Transverse colon (tissue), 4 donors: ENCODE results near the gene ATP9A. TPM values are rescaled to one million over a fixed set of nuclear protein-coding genes. Genes with fewer than 3 reads are reported as not detected.

Experiments used
- DNase-seq: peaks from one replicate; pipeline ENCODE4 v3.0.0-alpha.2; 2019
- H3K27ac ChIP-seq, 4 donors: fragments of 200-600 bp; sonication (generic); 2 replicates each; pipeline ENCODE4 v1.5.1; 2016 to 2018; ENCODE audit warnings: inconsistent platforms in 4 of 4
- H3K27me3 ChIP-seq: fragments of 200-600 bp; sonication (generic); 2 replicates; pipeline ENCODE4 v1.5.1; 2017; ENCODE audit warnings: inconsistent platforms
- H3K36me3 ChIP-seq, 4 donors: fragments of 200-600 bp; sonication (generic); 2 replicates each; pipeline ENCODE4 v1.5.1; 2017 to 2019; ENCODE audit warnings: inconsistent platforms in 4 of 4
- H3K4me1 ChIP-seq, 4 donors: fragments of 200-600 bp; sonication (generic); 2 replicates each; pipeline ENCODE4 v1.5.1; 2017 to 2020; ENCODE audit warnings: inconsistent platforms in 4 of 4
- H3K4me3 ChIP-seq, 4 donors: fragments of 200-600 bp; sonication (generic); 1 replicate in 1 of 4; 2 replicates in 3 of 4; pipeline versions ENCODE4 v1.5.1 to v1.6.1; 2017 to 2019; ENCODE audit warnings: inconsistent platforms in 4 of 4
- H3K9me3 ChIP-seq, 2 donors: fragments of 200-600 bp; sonication (generic); 2 replicates each; pipeline ENCODE4 v1.5.1; 2017 to 2019; ENCODE audit warnings: inconsistent platforms in 2 of 2
- CTCF ChIP-seq, 5 experiments: fragments of 200-600 bp in 3 of 5; fragments of 450-650 bp in 2 of 5; sonication (generic) in 3 of 5; IDR thresholded peaks; 1 replicate in 2 of 5; 2 replicates in 3 of 5; pipeline ENCODE4 v1.5.1; 2016 to 2017; ENCODE audit warnings: antibody characterized with exemption in 5 of 5, inconsistent platforms in 3 of 5, mild to moderate bottlenecking in 2 of 5, moderate library complexity in 1 of 5
- EP300 ChIP-seq: sonication (generic); formaldehyde crosslinking; IDR thresholded peaks from one replicate; pipeline ENCODE4 v1.6.1; 2017; ENCODE audit warnings: antibody characterized with exemption, low read depth
- POLR2A ChIP-seq: fragments of 450-650 bp; IDR thresholded peaks from one replicate; pipeline ENCODE4 v1.6.1; 2016; ENCODE audit warnings: antibody characterized with exemption, mild to moderate bottlenecking, moderate library complexity
- POLR2AphosphoS5 ChIP-seq, 3 donors: sonication (generic); formaldehyde crosslinking; IDR thresholded peaks; one replicate each; pipeline ENCODE4 v1.6.1; 2016; ENCODE audit warnings: antibody characterized with exemption in 3 of 3
- WGBS, 2 donors: methylation state at CpG; one replicate each; pipeline ENCODE4 v1.1.5; 2018; ENCODE audit warnings: low coverage in 1 of 2; 5-methylcytosine and 5-hydroxymethylcytosine counted together
- in situ Hi-C, 4 donors: fragments of 200-750 bp; cut with MboI; loops; one replicate each; pipeline versions ENCODE4 v1.15.0 to v1.15.1; 2017; ENCODE audit warnings: low sequenced_read_pairs in 3 of 4, low pct_ligation_motif_present in 1 of 4, low pct_unique_long_range_greater_than_20kb in 1 of 4
- intact Hi-C: fragments of 100-400 bp; cut with DNase I; formaldehyde crosslinking; loops from one replicate; pipeline ENCODE4 v1.15.1; 2023; ENCODE audit warnings: low total_unique reads
- total RNA-seq, 4 donors: library from RNA; depleted of rRNA; stranded (reverse); fragments of >200 nt; gene quantifications; one replicate each; pipeline ENCODE4 v1.1.0, GENCODE V29; 2016

ATP9A gene
- total RNA-seq, 4 donors from 2014 or later = 66.3 to 93.0 (median 78.9) TPM

GRCh38 chr20:51588762-51589161, 179.4 kb downstream of the ATP9A start:
- no peaks in the 10 kb centered on the region for H3K36me3 ChIP-seq
- DNase-seq = no peak
- no peaks in the 10 kb centered on the region for H3K9me3 ChIP-seq
- H3K4me3 ChIP-seq = no peak overlapping the region
- WGBS, 2 donors = 61 to 67% methylated on average over 3 of the region's 3 CpGs
- intact Hi-C loops = loop anchor here (5.0 kb wide), 1 partner anchor 371 kb away; no protein-coding TSS in a partner anchor
- no peaks in the 10 kb centered on the region for H3K4me1 ChIP-seq
- in situ Hi-C loops = loop anchor here in 2 of 4 donors (25.0 kb wide), 2 partner anchors 201 to 601 kb away; no protein-coding TSS in a partner anchor
- no peak for TF ChIP-seq POLR2A
- TF ChIP-seq POLR2AphosphoS5 (IDR thresholded peaks at IDR 0.05) = no peak
- TF ChIP-seq EP300 = no peak
- TF ChIP-seq CTCF (IDR thresholded peaks at IDR 0.05) = no peak
- H3K27me3 ChIP-seq = no peaks in the 10 kb centered on the region
- H3K27ac ChIP-seq = no peak overlapping the region

DNA sequence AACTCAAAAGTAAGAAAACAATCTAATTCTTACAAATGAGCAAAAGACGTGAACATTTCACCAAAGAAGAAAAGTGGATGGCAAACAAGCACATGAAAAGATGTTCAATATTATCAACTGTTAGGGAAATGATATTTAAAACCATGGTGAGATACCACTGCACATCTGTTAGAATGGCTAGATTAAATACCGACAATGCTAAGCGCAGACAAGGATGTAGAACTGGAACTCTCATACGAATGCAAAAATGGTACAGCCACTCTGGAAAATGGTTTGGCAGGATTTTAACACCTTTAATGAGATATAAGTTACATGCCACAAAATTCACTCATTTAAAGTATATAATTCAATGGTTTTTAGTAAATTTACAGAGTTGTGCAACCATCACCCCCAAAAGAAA, 181.0 kb downstream of the ATP9A start:
- TF ChIP-seq POLR2A = no peak
- TF ChIP-seq EP300 = no peak
- TF ChIP-seq CTCF (IDR thresholded peaks at IDR 0.05) = no peak
- no peak for TF ChIP-seq POLR2AphosphoS5 (IDR thresholded peaks at IDR 0.05)
- Histone ChIP-seq H3K27me3 (no peaks in the 10 kb centered on the region), H3K4me3 (no peak overlapping the region), H3K4me1 (no peaks in the 10 kb centered on the region), H3K27ac (no peak overlapping the region), H3K36me3 (no peaks in the 10 kb centered on the region), H3K9me3 (no peaks in the 10 kb centered on the region)
- in situ Hi-C loops (loop anchor here in 2 of 4 donors (25.0 kb wide), 2 partner anchors 200 to 600 kb away; no protein-coding TSS in a partner anchor), intact Hi-C loops (loop anchor here (5.0 kb wide), 1 partner anchor 370 kb away; no protein-coding TSS in a partner anchor)
- DNase-seq = no peak
- 86 to 89% methylated on average over 4 of the region's 4 CpGs for WGBS, 2 donors

DNA sequence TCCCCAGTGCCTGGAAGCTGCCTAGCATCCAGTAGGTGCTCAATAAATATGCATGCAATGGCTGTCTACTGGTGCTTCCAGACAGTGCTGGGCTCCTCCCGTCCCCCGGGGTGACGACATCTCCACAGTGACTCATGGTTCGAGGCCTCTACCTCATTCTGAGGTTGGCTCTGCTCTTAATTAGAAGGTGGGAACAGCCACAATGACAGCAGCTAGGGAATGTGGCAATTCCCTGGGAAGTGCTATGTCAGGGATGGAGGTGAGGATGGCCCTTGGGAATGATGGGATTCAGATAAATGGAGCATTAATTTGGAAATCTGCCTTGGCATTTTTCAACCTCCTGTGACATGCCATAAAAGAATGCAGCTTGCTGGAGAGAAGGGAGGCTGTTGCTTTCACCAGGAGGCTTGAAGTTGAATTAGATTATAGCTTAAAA, 182.2 kb downstream of the ATP9A start:
- no peaks in the 10 kb centered on the region for H3K4me1 ChIP-seq
- in situ Hi-C loops = loop anchor here in 2 of 4 donors (25.0 kb wide), 2 partner anchors 199 to 599 kb away; no protein-coding TSS in a partner anchor
- H3K4me3 ChIP-seq = no peak overlapping the region
- TF ChIP-seq POLR2AphosphoS5 (IDR thresholded peaks at IDR 0.05) (no peak), EP300 (no peak)
- no peaks in the 10 kb centered on the region for H3K36me3 ChIP-seq
- no peaks in the 10 kb centered on the region for H3K27me3 ChIP-seq
- H3K9me3 ChIP-seq = no peaks in the 10 kb centered on the region
- intact Hi-C loops = loop anchor here (5.0 kb wide), 1 partner anchor 369 kb away; no protein-coding TSS in a partner anchor
- 82% methylated on average over 4 of the region's 4 CpGs; no CpG with 5 or more reads in 1 of the 2 donors for WGBS, 2 donors
- no peak for DNase-seq
- H3K27ac ChIP-seq = no peak overlapping the region

GRCh38 chr20:51585148-51585547, 183.0 kb downstream of the ATP9A start:
- Histone ChIP-seq H3K9me3 (no peaks in the 10 kb centered on the region), H3K36me3 (no peaks in the 10 kb centered on the region), H3K27me3 (no peaks in the 10 kb centered on the region), H3K27ac (no peak overlapping the region), H3K4me1 (no peaks in the 10 kb centered on the region), H3K4me3 (no peak overlapping the region)
- intact Hi-C loops (loop anchor here (5.0 kb wide), 1 partner anchor 368 kb away; no protein-coding TSS in a partner anchor), in situ Hi-C loops (loop anchor here in 2 of 4 donors (25.0 kb wide), 2 partner anchors 198 to 598 kb away; no protein-coding TSS in a partner anchor)
- no peak for DNase-seq
- TF ChIP-seq CTCF (IDR thresholded peaks at IDR 0.05) (no peak), EP300 (no peak), POLR2A (no peak), POLR2AphosphoS5 (IDR thresholded peaks at IDR 0.05) (no peak)
- WGBS, 2 donors = 87 to 96% methylated on average over 3 to 4 of the region's 4 CpGs
